ENCODE results near the gene DAB2IP.

DNA sequence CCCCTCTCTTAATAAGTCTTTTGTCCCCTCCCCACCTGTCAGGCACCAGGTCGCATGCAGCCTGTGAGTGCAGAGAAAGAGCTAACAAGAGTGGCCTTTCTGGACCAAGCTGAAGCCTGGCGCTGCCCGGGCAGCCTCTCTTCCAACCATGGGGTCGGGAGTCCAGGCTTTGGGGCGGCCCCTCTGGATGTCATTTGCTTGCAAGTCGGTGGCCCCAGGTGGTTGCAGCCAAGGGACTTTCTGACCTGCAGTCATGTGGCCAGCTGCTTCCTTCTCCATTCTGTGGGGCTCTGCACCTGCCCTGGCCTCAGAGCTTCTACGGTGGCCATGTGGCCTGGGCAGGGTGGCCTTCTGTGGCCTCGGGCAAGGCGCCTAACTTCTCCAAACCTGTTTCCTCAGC lies 159.7 kb downstream of the DAB2IP start:
- TF ChIP-seq, protein P1, sequence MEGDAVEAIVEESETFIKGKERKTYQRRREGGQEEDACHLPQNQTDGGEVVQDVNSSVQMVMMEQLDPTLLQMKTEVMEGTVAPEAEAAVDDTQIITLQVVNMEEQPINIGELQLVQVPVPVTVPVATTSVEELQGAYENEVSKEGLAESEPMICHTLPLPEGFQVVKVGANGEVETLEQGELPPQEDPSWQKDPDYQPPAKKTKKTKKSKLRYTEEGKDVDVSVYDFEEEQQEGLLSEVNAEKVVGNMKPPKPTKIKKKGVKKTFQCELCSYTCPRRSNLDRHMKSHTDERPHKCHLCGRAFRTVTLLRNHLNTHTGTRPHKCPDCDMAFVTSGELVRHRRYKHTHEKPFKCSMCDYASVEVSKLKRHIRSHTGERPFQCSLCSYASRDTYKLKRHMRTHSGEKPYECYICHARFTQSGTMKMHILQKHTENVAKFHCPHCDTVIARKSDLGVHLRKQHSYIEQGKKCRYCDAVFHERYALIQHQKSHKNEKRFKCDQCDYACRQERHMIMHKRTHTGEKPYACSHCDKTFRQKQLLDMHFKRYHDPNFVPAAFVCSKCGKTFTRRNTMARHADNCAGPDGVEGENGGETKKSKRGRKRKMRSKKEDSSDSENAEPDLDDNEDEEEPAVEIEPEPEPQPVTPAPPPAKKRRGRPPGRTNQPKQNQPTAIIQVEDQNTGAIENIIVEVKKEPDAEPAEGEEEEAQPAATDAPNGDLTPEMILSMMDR (IDR thresholded peaks at IDR 0.05) = no peak
- TF ChIP-seq POLR2A (IDR thresholded peaks at IDR 0.05) = no peak
